IMR-90 (cell line): ENCODE data around the gene DIP2C.

ENCODE experiments used
- CEBPB ChIP-seq: IDR thresholded peaks from 2 replicates; pipeline ENCODE4 v1.6.1; 2012; ENCODE audit warnings: low read depth, low read length, improper control_type of control experiment
- ELK1 ChIP-seq: fragments of 150-350 bp; IDR thresholded peaks from 2 replicates; pipeline ENCODE4 v1.6.1; 2016; ENCODE audit warnings: low read depth, mild to moderate bottlenecking, low read length, moderate library complexity, borderline replicate concordance
- MAFK ChIP-seq: IDR thresholded peaks from 2 replicates; pipeline ENCODE4 v1.6.1; 2012; ENCODE audit warnings: low read depth, low read length, improper control_type of control experiment
- MAZ ChIP-seq: IDR thresholded peaks from 2 replicates; pipeline ENCODE4 v1.6.1; 2012; ENCODE audit warnings: low read depth, mild to moderate bottlenecking, low read length, improper control_type of control experiment, moderate library complexity, borderline replicate concordance
- NFE2L2 ChIP-seq: fragments of 150-350 bp; IDR thresholded peaks from 2 replicates; pipeline ENCODE4 v1.6.1; 2016; ENCODE audit warnings: low read depth, mild to moderate bottlenecking, low read length
- POLR2A ChIP-seq: IDR thresholded peaks from 2 replicates; pipeline ENCODE4 v1.6.1; 2012; ENCODE audit warnings: mild to moderate bottlenecking, low read depth, low read length
- RAD21 ChIP-seq: IDR thresholded peaks from 2 replicates; pipeline ENCODE4 v1.6.1; 2012; ENCODE audit warnings: low read length, improper control_type of control experiment
- RCOR1 ChIP-seq: IDR thresholded peaks from 2 replicates; pipeline ENCODE4 v1.6.1; 2012; ENCODE audit warnings: mild to moderate bottlenecking, low read length, improper control_type of control experiment; ENCODE audit not compliant: insufficient replicate concordance
- RFX5 ChIP-seq: IDR thresholded peaks from 2 replicates; pipeline ENCODE4 v1.8.0; 2012; ENCODE audit warnings: low read depth, mild to moderate bottlenecking, low read length, moderate library complexity
- SMC3 ChIP-seq: fragments of 150-350 bp; IDR thresholded peaks from 2 replicates; pipeline ENCODE4 v1.6.1; 2016; ENCODE audit warnings: low read depth, mild to moderate bottlenecking, antibody characterized with exemption, low read length, moderate library complexity
- TF ChIP-seq, protein P1 (sequence below): conservative IDR thresholded peaks from 2 replicates; pipeline ENCODE4 v1.5.1; 2012; ENCODE audit warnings: mild to moderate bottlenecking, low read depth, low read length, improper control_type of control experiment
- TF ChIP-seq, protein P2 (sequence below): fragments of 150-350 bp; IDR thresholded peaks from 2 replicates; pipeline ENCODE4 v1.6.1; 2017; ENCODE audit warnings: mild to moderate bottlenecking, antibody characterized with exemption, low read length, low read depth

DNA sequence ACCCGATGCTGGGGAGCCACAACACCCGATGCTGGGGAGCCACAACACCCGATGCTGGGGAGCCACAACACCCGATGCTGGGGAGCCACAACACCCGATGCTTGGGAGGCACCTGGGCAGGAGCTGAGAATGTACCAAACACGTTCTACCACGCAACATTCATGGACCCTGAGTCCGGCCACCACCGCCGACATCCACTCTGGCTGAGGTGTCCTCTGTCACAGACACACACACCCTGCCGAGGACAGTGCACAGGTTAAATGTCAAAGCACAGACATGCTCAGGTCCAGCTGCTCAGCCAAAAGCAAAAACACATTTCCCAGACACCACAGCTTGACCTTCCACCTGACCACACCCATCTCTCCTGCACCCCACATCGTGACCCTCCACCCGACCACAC lies 148.4 kb downstream of the DIP2C start:
- TF ChIP-seq, protein P1, sequence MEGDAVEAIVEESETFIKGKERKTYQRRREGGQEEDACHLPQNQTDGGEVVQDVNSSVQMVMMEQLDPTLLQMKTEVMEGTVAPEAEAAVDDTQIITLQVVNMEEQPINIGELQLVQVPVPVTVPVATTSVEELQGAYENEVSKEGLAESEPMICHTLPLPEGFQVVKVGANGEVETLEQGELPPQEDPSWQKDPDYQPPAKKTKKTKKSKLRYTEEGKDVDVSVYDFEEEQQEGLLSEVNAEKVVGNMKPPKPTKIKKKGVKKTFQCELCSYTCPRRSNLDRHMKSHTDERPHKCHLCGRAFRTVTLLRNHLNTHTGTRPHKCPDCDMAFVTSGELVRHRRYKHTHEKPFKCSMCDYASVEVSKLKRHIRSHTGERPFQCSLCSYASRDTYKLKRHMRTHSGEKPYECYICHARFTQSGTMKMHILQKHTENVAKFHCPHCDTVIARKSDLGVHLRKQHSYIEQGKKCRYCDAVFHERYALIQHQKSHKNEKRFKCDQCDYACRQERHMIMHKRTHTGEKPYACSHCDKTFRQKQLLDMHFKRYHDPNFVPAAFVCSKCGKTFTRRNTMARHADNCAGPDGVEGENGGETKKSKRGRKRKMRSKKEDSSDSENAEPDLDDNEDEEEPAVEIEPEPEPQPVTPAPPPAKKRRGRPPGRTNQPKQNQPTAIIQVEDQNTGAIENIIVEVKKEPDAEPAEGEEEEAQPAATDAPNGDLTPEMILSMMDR: no peak
- TF ChIP-seq RAD21: no peak
- TF ChIP-seq POLR2A: no peak
- TF ChIP-seq, protein P2, sequence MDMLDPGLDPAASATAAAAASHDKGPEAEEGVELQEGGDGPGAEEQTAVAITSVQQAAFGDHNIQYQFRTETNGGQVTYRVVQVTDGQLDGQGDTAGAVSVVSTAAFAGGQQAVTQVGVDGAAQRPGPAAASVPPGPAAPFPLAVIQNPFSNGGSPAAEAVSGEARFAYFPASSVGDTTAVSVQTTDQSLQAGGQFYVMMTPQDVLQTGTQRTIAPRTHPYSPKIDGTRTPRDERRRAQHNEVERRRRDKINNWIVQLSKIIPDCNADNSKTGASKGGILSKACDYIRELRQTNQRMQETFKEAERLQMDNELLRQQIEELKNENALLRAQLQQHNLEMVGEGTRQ: no peak
- no peak for TF ChIP-seq MAFK
- no peak for TF ChIP-seq ELK1
- TF ChIP-seq MAZ: no peak
- no peak for TF ChIP-seq RFX5
- no peak for TF ChIP-seq RCOR1
- no peak for TF ChIP-seq SMC3
- no peak for TF ChIP-seq CEBPB
- TF ChIP-seq NFE2L2: no peak
